Measurements from ENCODE around the gene NPLOC4.

NPLOC4 gene

DNA sequence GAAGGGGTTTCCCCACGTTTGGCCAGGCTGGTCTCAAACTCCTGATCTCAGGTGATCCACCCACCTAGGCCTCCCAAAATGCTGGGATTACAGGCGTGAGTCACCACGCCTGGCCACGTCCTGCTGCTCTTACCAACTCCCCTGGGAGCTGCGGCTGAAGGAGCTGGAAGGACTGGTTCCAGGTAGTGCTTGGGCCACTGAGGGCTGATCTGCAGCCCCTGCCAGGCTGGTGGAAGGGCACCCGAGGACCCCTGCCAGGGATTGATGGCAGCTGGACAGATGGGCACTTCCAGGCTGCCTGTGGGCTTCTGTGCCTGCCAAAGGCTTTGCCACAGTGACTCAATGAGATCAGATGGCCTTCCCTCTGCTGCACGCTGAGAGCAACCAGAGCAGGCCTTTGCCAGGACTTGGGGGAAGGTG, 27.1 kb upstream of the NPLOC4 start:
- no peak for DNase-seq
- Histone ChIP-seq H3K27ac (ENCODE audit: insufficient read depth, low read length, poor library complexity, severe bottlenecking) (peak overlapping the region; percentile 13), H3K27me3 (replicated peaks; ENCODE audit: control insufficient read depth, insufficient read depth, low read length, poor library complexity, severe bottlenecking) (no peaks in the 10 kb centered on the region), H3K36me3 (ENCODE audit: control insufficient read depth, insufficient read depth, low read length) (peaks cover 3% of the 10 kb centered on the region), H3K4me1 (ENCODE audit: control insufficient read depth, insufficient read depth, low read length, poor library complexity, severe bottlenecking) (peaks cover 38% of the 10 kb centered on the region), H3K9me3 (ENCODE audit: control insufficient read depth, low read length) (no peaks in the 10 kb centered on the region), H3K4me3 (ENCODE audit: insufficient read depth, low read depth, low read length, poor library complexity, severe bottlenecking) (no peak overlapping the region)

DNA sequence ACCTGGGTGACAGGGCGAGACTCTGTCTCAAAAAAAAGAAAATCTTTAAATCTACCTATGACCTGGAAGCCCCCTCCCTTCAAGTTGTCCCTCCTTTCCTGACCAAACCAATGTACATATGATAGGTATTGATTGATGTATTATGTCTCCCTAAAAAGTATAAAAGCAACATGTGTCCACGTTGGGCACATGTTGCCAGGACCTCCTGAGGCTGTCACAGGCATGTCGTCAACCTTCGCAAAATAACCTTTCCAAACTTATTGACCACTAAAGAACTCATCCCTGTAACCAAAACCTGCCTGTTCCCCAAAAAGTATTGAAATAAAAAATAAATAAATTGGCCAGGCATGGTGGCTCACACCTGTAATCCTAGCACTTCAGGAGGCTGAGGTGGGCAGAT, 25.1 kb upstream of the NPLOC4 start:
- H3K27me3 ChIP-seq (replicated peaks; ENCODE audit: control insufficient read depth, insufficient read depth, low read length, poor library complexity, severe bottlenecking), result no peaks in the 10 kb centered on the region
- H3K9me3 ChIP-seq (ENCODE audit: control insufficient read depth, low read length), result no peaks in the 10 kb centered on the region
- DNase-seq, result no peak
- peaks cover 26% of the 10 kb centered on the region for H3K4me1 ChIP-seq (ENCODE audit: control insufficient read depth, insufficient read depth, low read length, poor library complexity, severe bottlenecking)
- H3K36me3 ChIP-seq (ENCODE audit: control insufficient read depth, insufficient read depth, low read length), result peaks cover 3% of the 10 kb centered on the region
- H3K4me3 ChIP-seq (ENCODE audit: insufficient read depth, low read depth, low read length, poor library complexity, severe bottlenecking), result no peak overlapping the region
- H3K27ac ChIP-seq (ENCODE audit: insufficient read depth, low read length, poor library complexity, severe bottlenecking), result no peak overlapping the region

DNA sequence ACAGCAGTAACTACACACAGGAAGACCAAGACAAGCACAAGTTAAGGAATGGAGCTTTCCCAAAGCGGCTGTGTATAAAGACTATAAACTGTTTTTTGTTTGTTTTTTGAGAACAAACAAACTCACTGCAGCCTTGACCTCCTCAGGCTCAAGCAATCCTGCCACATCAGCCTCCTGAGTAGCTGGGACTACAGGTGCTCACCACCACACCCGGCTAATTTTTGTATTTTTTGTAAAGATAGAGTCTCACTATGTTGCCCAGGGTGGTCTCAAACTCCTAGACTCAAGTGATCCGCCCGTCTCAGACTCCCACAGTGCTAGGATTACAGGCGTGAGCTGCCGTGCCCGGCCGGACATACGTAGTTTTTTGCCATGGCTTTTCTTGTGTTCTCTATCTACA, 23.5 kb upstream of the NPLOC4 start:
- no peaks in the 10 kb centered on the region for H3K36me3 ChIP-seq (ENCODE audit: control insufficient read depth, insufficient read depth, low read length)
- no peak overlapping the region for H3K27ac ChIP-seq (ENCODE audit: insufficient read depth, low read length, poor library complexity, severe bottlenecking)
- DNase-seq, result no peak
- peaks cover 19% of the 10 kb centered on the region for H3K4me1 ChIP-seq (ENCODE audit: control insufficient read depth, insufficient read depth, low read length, poor library complexity, severe bottlenecking)
- no peaks in the 10 kb centered on the region for H3K9me3 ChIP-seq (ENCODE audit: control insufficient read depth, low read length)
- H3K27me3 ChIP-seq (replicated peaks; ENCODE audit: control insufficient read depth, insufficient read depth, low read length, poor library complexity, severe bottlenecking), result peaks cover 1% of the 10 kb centered on the region
- no peak overlapping the region for H3K4me3 ChIP-seq (ENCODE audit: insufficient read depth, low read depth, low read length, poor library complexity, severe bottlenecking)

DNA sequence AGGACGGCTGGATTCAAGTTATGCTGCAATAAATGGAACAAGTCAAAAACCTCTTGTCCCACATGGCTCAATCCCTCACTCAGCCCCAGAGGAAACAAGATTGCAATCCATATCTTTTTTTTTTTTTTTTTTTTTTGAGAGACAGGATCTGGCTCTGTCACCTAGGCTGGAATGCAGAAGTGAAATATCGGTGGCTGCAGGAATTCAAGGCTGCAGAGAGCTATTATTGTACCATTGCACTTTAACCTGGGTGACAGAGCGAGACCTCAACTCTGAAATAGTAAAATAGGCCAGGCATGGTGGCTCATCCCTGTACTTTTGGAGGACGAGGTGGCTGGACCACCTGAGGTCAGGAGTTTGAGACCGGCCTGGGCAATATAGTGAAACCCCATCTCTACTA, 22.1 kb upstream of the NPLOC4 start:
- no peak overlapping the region for H3K4me3 ChIP-seq (ENCODE audit: insufficient read depth, low read depth, low read length, poor library complexity, severe bottlenecking)
- H3K9me3 ChIP-seq (ENCODE audit: control insufficient read depth, low read length), result no peaks in the 10 kb centered on the region
- H3K27me3 ChIP-seq (replicated peaks; ENCODE audit: control insufficient read depth, insufficient read depth, low read length, poor library complexity, severe bottlenecking), result peaks cover 3% of the 10 kb centered on the region
- no peak overlapping the region for H3K27ac ChIP-seq (ENCODE audit: insufficient read depth, low read length, poor library complexity, severe bottlenecking)
- peaks cover 8% of the 10 kb centered on the region for H3K4me1 ChIP-seq (ENCODE audit: control insufficient read depth, insufficient read depth, low read length, poor library complexity, severe bottlenecking)
- DNase-seq, result no peak
- no peaks in the 10 kb centered on the region for H3K36me3 ChIP-seq (ENCODE audit: control insufficient read depth, insufficient read depth, low read length)

DNA sequence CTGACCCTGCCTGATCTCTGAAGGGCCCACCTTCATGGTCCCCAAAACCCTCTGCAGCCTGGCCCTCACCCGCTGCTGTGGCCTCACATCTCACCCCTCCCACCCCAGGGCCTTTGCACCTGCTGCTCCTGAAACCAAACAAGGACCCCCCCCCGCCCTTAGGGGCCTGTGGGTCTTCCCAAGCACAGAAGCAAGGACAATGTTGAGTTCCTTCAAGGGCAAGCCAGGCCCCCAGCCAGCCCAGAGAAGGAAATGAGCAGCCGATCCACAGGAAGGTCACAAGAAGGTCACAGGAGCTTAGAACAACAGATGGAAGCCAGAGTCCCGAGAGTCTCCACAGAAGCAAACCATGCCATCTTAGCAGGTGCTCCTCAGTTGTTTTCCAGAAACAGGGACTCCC, 19.9 kb upstream of the NPLOC4 start:
- H3K4me3 ChIP-seq (ENCODE audit: insufficient read depth, low read depth, low read length, poor library complexity, severe bottlenecking), result no peak overlapping the region
- no peaks in the 10 kb centered on the region for H3K9me3 ChIP-seq (ENCODE audit: control insufficient read depth, low read length)
- no peak for DNase-seq
- peaks cover 3% of the 10 kb centered on the region for H3K27me3 ChIP-seq (replicated peaks; ENCODE audit: control insufficient read depth, insufficient read depth, low read length, poor library complexity, severe bottlenecking)
- H3K27ac ChIP-seq (ENCODE audit: insufficient read depth, low read length, poor library complexity, severe bottlenecking), result no peak overlapping the region
- no peaks in the 10 kb centered on the region for H3K36me3 ChIP-seq (ENCODE audit: control insufficient read depth, insufficient read depth, low read length)
- peaks cover 8% of the 10 kb centered on the region for H3K4me1 ChIP-seq (ENCODE audit: control insufficient read depth, insufficient read depth, low read length, poor library complexity, severe bottlenecking)

DNA sequence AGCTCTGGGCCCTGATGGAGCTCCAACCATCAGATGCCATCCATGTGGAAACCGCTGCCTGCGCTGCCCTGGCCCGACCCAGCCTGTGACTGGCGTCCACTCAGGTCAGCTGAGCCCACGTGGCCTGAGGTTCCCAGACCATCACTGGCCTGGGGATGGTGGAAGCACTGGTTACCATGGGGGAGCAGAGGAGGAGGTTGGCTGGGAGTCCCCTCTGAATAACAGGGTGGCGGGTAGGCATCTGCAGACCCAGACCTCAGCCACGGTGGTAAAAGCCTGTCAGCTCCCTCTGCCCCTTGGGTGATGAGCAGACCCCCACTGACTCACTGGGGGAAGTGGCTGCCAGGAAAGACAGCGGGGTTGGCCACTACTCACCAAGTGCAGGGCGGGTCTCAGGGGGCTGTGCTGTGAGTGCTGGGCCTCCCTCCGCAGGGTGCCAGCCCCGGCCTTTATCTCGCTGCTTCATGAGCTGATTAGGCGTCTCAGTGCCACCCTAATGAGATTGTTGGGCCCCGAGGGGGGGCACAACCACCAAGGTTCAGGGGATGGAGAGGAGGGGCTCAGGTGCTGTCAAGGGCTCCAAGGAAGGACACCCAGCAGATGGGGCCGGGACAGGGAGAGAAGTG, 19.3 kb upstream of the NPLOC4 start, which contains the start of gene PDE6G:
TSS of gene PDE6G (minus strand) at position 425 of the 626 bp plus-strand sequence. CDS start 3,237 bp downstream, outside the sequence.
- no peaks in the 10 kb centered on the region for H3K9me3 ChIP-seq (ENCODE audit: control insufficient read depth, low read length)

DNA sequence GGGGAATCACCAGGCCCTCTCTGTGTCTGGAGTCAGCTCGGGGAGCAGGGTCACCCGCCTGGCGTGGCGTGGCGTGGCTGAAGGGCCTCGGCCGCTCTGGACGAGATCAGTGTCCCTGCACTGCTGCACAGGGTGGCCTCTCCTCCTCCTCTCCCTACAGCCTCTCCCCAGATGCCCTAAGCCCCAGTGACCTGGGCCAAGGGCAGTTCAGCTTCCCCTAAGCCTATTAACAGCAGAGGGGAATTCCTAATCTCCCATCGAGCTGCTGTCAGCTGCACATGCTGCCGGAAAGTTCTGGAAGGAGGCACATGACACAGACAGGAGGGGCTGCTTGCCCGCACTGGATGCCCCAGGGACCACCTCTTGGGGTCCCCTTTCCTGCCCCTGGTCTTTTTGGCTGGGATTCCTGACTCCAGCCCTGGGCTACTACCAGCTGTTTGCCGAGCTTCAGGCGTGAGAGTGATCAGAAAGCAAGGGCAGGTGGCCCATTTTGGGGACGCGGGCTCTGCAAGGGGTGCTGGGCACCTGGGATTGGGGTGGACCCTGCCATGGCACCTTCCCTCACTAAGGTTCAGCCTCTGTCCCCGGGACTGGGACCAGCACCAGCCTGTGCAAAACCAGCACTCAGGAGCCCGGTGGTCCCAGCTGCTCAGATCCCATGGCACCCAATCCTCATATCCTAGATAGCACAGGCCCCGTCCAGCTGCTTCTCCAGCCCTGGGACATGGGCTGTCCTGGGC, 18.6 kb upstream of the NPLOC4 start:
- Histone ChIP-seq H3K27me3 (replicated peaks; ENCODE audit: control insufficient read depth, insufficient read depth, low read length, poor library complexity, severe bottlenecking) (peaks cover 3% of the 10 kb centered on the region), H3K4me3 (ENCODE audit: insufficient read depth, low read depth, low read length, poor library complexity, severe bottlenecking) (no peak overlapping the region), H3K36me3 (ENCODE audit: control insufficient read depth, insufficient read depth, low read length) (no peaks in the 10 kb centered on the region), H3K9me3 (ENCODE audit: control insufficient read depth, low read length) (no peaks in the 10 kb centered on the region), H3K4me1 (ENCODE audit: control insufficient read depth, insufficient read depth, low read length, poor library complexity, severe bottlenecking) (peaks cover 8% of the 10 kb centered on the region), H3K27ac (ENCODE audit: insufficient read depth, low read length, poor library complexity, severe bottlenecking) (no peak overlapping the region)
- DNase-seq, result no peak

More for the DNA sequence above, 19.3 kb upstream of the NPLOC4 start, which contains the start of gene PDE6G:
- Histone ChIP-seq H3K27ac (ENCODE audit: insufficient read depth, low read length, poor library complexity, severe bottlenecking) (no peak within 1 kb of the TSS), H3K4me3 (ENCODE audit: insufficient read depth, low read depth, low read length, poor library complexity, severe bottlenecking) (no peak within 1 kb of the TSS), H3K36me3 (ENCODE audit: control insufficient read depth, insufficient read depth, low read length) (no peaks in the 10 kb centered on the region), H3K27me3 (replicated peaks; ENCODE audit: control insufficient read depth, insufficient read depth, low read length, poor library complexity, severe bottlenecking) (peaks cover 3% of the 10 kb centered on the region), H3K4me1 (ENCODE audit: control insufficient read depth, insufficient read depth, low read length, poor library complexity, severe bottlenecking) (peaks cover 8% of the 10 kb centered on the region)
- DNase-seq, result no peak

DNA sequence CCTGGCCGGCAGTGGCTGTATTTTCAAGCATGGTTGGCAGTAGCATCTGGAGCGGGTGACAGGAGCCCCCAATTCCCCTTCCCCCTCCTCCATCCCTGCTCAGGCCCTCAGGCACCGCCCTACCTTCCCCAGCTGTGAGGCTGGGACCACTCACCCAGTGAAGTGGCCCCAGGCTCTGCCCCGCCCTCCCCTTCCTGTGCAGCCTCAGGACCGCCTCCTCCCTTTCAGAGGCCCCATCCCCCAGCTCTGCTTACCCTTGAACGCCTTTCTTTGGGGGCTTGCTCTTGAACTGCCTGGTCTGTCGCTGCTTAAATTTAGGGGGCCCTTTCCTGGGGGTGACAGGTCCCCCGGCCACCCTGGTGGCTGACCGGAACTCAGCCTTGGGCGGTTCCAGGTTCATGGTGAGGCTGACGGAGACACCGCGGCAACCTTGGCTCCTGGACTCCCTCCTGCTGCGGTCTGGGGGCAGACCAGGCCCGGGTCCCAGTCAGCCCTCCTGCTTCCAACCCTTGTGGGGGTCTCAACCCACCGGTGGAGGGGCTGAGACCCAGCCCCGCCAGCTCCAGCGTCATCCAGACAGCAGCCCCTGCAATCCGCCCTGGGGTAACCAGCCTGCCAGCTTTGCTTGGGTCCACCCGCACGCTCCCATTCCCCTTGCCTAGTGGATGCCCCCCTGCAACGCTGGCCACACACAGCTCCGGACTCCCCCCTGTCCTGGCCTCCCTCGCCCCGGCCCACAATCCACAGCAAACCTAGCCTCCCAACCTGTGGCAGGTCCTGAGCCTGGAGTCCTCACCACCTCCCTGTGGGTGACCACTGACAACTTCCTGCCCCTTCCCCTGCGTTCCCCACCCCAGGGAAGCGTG, 16.2 kb upstream of the NPLOC4 start:
- H3K9me3 ChIP-seq (ENCODE audit: control insufficient read depth, low read length), result no peaks in the 10 kb centered on the region
- no peak overlapping the region for H3K4me3 ChIP-seq (ENCODE audit: insufficient read depth, low read depth, low read length, poor library complexity, severe bottlenecking)
- H3K36me3 ChIP-seq (ENCODE audit: control insufficient read depth, insufficient read depth, low read length), result no peaks in the 10 kb centered on the region
- DNase-seq, result no peak
- peaks cover 8% of the 10 kb centered on the region for H3K4me1 ChIP-seq (ENCODE audit: control insufficient read depth, insufficient read depth, low read length, poor library complexity, severe bottlenecking)
- no peak overlapping the region for H3K27ac ChIP-seq (ENCODE audit: insufficient read depth, low read length, poor library complexity, severe bottlenecking)
- H3K27me3 ChIP-seq (replicated peaks; ENCODE audit: control insufficient read depth, insufficient read depth, low read length, poor library complexity, severe bottlenecking), result peaks cover 9% of the 10 kb centered on the region

DNA sequence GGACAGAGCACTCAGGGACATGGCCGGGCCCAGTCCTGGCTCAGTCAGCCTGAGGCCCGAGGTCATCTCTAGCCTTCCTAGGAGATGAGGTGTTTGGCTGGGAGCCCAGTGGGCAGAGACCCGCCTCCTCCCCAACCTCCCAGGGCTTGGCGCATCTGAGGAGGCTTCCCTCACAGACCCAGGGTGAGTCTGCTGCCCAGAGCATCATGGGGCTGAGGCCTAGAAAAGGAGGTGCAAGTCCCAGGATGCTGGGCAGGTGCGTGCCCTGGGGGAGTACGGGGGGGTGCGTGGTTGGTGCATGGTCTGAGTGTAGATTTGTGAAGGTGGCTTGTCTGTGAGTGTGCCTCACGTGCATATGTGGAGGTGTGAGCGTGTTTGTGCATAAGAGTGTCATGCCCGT, 14.8 kb upstream of the NPLOC4 start:
- Histone ChIP-seq H3K27me3 (replicated peaks; ENCODE audit: control insufficient read depth, insufficient read depth, low read length, poor library complexity, severe bottlenecking) (peaks cover 9% of the 10 kb centered on the region), H3K4me3 (ENCODE audit: insufficient read depth, low read depth, low read length, poor library complexity, severe bottlenecking) (no peak overlapping the region)

More for the DNA sequence above, 14.8 kb upstream of the NPLOC4 start:
- H3K36me3 ChIP-seq (ENCODE audit: control insufficient read depth, insufficient read depth, low read length), result no peaks in the 10 kb centered on the region
- no peak overlapping the region for H3K27ac ChIP-seq (ENCODE audit: insufficient read depth, low read length, poor library complexity, severe bottlenecking)
- DNase-seq, result no peak
- no peaks in the 10 kb centered on the region for H3K9me3 ChIP-seq (ENCODE audit: control insufficient read depth, low read length)
- H3K4me1 ChIP-seq (ENCODE audit: control insufficient read depth, insufficient read depth, low read length, poor library complexity, severe bottlenecking), result peaks cover 8% of the 10 kb centered on the region

All from effector memory CD4-positive, alpha-beta T cell (primary cell).